22Rv1 (cell line): ENCODE data around the gene NUP205.

Experiments
- CTCF ChIP-seq: fragments of 450-650 bp; IDR thresholded peaks from 2 replicates; pipeline ENCODE4 v1.5.1; 2017; ENCODE audit warnings: mild to moderate bottlenecking
- ZFX ChIP-seq: fragments of 450-650 bp; IDR thresholded peaks from 2 replicates; pipeline ENCODE4 v1.6.1; 2017; ENCODE audit warnings: antibody characterized with exemption, borderline replicate concordance

DNA sequence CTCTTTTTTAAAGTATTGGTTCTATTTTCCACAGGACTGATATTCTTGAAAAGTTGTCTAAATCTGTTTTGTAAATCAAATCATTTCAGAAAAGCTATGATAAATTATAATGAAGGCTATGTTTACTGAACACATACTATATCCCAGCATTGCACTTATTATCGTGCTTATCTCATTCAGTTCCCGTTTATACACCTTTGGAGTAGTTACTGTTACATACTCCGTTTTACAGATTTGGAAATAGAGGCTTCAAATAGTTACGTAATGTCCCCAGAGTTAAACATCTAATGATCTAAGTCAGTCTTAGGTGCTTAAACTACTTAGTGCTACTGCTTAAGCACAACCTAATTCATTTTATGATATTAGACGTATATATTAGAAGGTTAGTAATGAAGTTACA, 1.2 kb downstream of the NUP205 start:
- no peak for TF ChIP-seq CTCF
- TF ChIP-seq ZFX: no peak
